Measurements from ENCODE around the gene ANP32E. TPM values are rescaled to one million over a fixed set of nuclear protein-coding genes. Genes with fewer than 3 reads are reported as not detected.
"Not testable (repeated sequence)": the region's sequence is repeated elsewhere in the genome, so short reads cannot be mapped to it uniquely, and the experiment has no call there.

Gene ANP32E
- total and polyA plus RNA-seq, 2 experiments from 2014 or later = 20.0 to 26.1 TPM

DNA sequence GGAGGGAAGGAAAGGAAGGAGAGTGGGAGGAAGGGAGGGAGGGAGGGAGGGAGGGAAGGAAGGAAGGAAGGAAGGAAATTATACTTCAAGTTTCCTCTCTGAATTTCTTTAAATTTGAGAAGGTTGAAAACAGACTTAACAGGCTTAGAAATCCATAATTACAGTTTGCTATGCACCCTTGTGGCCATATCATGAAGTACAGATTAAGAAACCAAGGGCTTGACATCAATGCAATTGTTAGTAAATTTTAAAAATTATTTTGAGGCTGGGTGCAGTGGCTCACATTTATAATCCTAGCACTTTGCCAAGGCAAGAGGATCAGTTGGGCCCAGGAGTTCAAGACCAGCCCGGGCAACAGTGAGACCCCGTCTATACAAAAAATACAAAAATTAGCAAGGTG is 14.4 kb downstream of the ANP32E start:
- H3K4me3 ChIP-seq = no peak overlapping the region
- TF ChIP-seq EZH2 (IDR thresholded peaks at IDR 0.05; ENCODE audit: borderline replicate concordance) (no peak), CTCF (IDR thresholded peaks at IDR 0.05; ENCODE audit: poor library complexity) (peak; percentile 44), EZH2phosphoT487 (IDR thresholded peaks at IDR 0.05; ENCODE audit: low read depth, severe bottlenecking, unreplicated experiment) (no peak)
- no peaks in the 10 kb centered on the region for H3K9me2 ChIP-seq (replicated peaks; ENCODE audit: insufficient read depth)
- H3K4me1 ChIP-seq (ENCODE audit: insufficient read depth) = no peaks in the 10 kb centered on the region
- peak; percentile 22 for DNase-seq (ENCODE audit: low spot score)
- no peak overlapping the region for H3K27ac ChIP-seq
- H3K27me3 ChIP-seq = no peaks in the 10 kb centered on the region
- H3K9me3 ChIP-seq (ENCODE audit: low read depth) = no peaks in the 10 kb centered on the region
- no peaks in the 10 kb centered on the region for H4K20me1 ChIP-seq (ENCODE audit: insufficient read depth, poor library complexity, severe bottlenecking)
- no peak overlapping the region for H3K4me2 ChIP-seq
- no peaks in the 10 kb centered on the region for H3K36me3 ChIP-seq (replicated peaks; ENCODE audit: insufficient read depth, low read depth)
- 87% methylated on average over 2 of the region's 2 CpGs for WGBS (ENCODE audit: low lambda C conversion rate, missing lambda C conversion rate)
- H2AFZ ChIP-seq = no peak overlapping the region
- H3K79me2 ChIP-seq = no peaks in the 10 kb centered on the region

GRCh38 chr1:150215855-150216254 is 20.1 kb downstream of the ANP32E start:
- 95% methylated on average over 6 of the region's 6 CpGs for WGBS (ENCODE audit: low lambda C conversion rate, missing lambda C conversion rate)
- H3K4me3 ChIP-seq; H3K9me2 ChIP-seq (replicated peaks; ENCODE audit: insufficient read depth); H4K20me1 ChIP-seq (ENCODE audit: insufficient read depth, poor library complexity, severe bottlenecking); H3K27ac ChIP-seq; DNase-seq (ENCODE audit: low spot score); H3K4me2 ChIP-seq; H3K27me3 ChIP-seq; H3K4me1 ChIP-seq (ENCODE audit: insufficient read depth); H3K79me2 ChIP-seq; H2AFZ ChIP-seq; H3K36me3 ChIP-seq (replicated peaks; ENCODE audit: insufficient read depth, low read depth); H3K9me3 ChIP-seq (ENCODE audit: low read depth): not testable (repeated sequence)

DNA sequence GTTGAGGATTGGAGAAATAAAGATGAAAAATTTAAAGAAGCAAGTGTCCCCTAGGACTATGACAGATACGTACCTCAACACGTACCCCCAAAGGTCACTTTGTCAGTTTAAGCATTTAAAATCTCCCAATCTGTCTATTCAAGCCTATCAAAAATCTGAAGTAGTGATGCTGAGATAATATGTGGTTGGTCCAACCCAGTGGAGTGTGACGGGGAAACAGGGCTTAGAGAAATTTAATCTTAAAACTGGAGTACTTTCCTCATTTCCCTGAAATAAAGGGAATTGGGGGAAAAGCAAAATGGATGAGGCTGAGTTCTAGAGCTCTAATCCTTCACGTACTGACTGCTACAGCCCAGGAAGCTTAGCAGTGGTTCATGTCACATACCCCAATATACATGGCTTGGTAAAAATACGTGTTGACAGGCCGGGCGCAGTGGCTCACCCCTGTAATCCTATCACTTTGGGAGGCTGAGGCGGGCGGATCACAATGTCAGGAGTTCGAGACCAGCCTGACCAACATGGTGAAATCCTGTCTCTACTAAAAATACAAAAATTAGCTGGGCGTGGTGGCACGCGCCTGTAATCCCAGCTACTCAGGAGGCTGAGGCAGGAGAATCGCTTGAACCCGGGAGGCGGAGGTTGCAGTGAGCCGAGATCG is 21.7 kb downstream of the ANP32E start:
- not testable (repeated sequence) for H3K9me3 ChIP-seq (ENCODE audit: low read depth); DNase-seq (ENCODE audit: low spot score); H3K79me2 ChIP-seq; H4K20me1 ChIP-seq (ENCODE audit: insufficient read depth, poor library complexity, severe bottlenecking); H3K27me3 ChIP-seq; H3K36me3 ChIP-seq (replicated peaks; ENCODE audit: insufficient read depth, low read depth); H3K9me2 ChIP-seq (replicated peaks; ENCODE audit: insufficient read depth); H3K4me1 ChIP-seq (ENCODE audit: insufficient read depth)
- WGBS (ENCODE audit: low lambda C conversion rate, missing lambda C conversion rate) = 70% methylated on average over 14 of the region's 18 CpGs
- Histone ChIP-seq H3K4me2 (peak overlapping the region; percentile 77), H2AFZ (peak overlapping the region; percentile 82), H3K27ac (peak overlapping the region; percentile 74), H3K4me3 (peak overlapping the region; percentile 59)

DNA sequence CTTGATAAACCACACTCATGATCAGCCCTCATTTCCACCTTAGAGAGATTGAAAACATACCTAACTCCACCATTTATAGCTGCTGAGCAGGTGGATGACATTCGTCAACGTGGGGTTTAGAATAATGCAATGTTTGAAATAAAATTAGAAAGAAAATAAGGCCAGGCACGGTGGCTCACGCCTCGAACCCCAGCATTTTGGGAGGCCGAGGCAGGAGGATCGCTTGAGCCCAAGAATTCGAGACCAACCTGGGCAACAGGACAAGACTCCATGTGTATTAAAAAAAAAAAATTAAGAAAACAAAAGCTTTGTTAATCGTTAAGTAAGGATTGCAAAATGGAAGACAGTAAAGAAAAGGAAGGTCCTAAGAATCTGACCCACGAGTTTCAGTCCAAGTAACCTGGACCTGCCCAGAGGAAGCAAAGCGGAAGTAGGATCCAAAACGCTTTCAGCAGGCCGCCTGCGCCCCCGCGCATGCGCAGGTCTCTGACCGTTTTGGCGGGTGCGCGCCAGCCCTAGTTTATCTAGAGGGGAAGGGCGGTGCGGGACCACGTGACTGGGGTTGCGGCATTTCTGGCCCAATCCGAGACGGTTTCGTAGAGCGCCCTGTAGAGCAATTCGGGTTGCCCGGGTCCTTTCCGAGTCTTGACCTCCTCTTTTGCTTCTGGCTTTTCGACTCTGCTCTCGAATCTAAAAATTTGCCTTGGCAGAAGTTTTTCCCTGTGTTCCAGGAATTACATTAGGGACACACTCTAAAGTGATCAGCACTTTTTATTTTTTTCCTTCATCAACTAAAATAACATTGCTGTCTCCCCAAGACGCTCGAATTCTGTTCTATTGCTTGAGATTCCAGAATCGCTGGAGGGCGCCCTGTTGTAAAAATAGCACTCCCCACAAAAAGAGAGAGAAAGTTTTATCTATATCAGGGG is 22.5 kb downstream of the ANP32E start:
- 19% methylated on average over 36 of the region's 38 CpGs for whole genome bisulfite sequencing (ENCODE audit: low lambda C conversion rate, missing lambda C conversion rate)

More for the DNA sequence above, 22.5 kb downstream of the ANP32E start:
- Histone ChIP-seq H3K36me3 (replicated peaks; ENCODE audit: insufficient read depth, low read depth) (no peaks in the 10 kb centered on the region), H3K9me3 (ENCODE audit: low read depth) (no peaks in the 10 kb centered on the region), H3K9me2 (replicated peaks; ENCODE audit: insufficient read depth) (no peaks in the 10 kb centered on the region), H3K79me2 (no peaks in the 10 kb centered on the region), H3K4me3 (peak overlapping the region; percentile 59), H4K20me1 (ENCODE audit: insufficient read depth, poor library complexity, severe bottlenecking) (no peaks in the 10 kb centered on the region), H3K27ac (peak overlapping the region; percentile 74), H3K27me3 (no peaks in the 10 kb centered on the region), H3K4me1 (ENCODE audit: insufficient read depth) (peaks cover 4% of the 10 kb centered on the region), H3K4me2 (peak overlapping the region; percentile 77), H2AFZ (peak overlapping the region; percentile 82)
- TF ChIP-seq EZH2phosphoT487 (IDR thresholded peaks at IDR 0.05; ENCODE audit: low read depth, severe bottlenecking, unreplicated experiment) = no peak
- peak; percentile 54 for TF ChIP-seq CTCF (IDR thresholded peaks at IDR 0.05; ENCODE audit: poor library complexity)
- peak; percentile 98 for DNase-seq (ENCODE audit: low spot score)

All from hepatocyte (in vitro differentiated cells).